Measurements from ENCODE around the gene MAD1L1.
"Not testable (repeated sequence)": the region's sequence is repeated elsewhere in the genome, so short reads cannot be mapped to it uniquely, and the experiment has no call there.

Gene MAD1L1

GRCh38 chr7:1885465-1886226, 347.1 kb downstream of the MAD1L1 start:
- no peak overlapping the region for H3K27ac ChIP-seq

GRCh38 chr7:1884583-1885350, 348.0 kb downstream of the MAD1L1 start:
- H3K27ac ChIP-seq: no peak overlapping the region
- no peak for TF ChIP-seq ZFX (IDR thresholded peaks at IDR 0.05)
- no peak for TF ChIP-seq CTCF (conservative IDR thresholded peaks at IDR 0.05)

More at GRCh38 chr7:1885465-1886226, 347.1 kb downstream of the MAD1L1 start:
- TF ChIP-seq ZFX (IDR thresholded peaks at IDR 0.05) (no peak), CTCF (conservative IDR thresholded peaks at IDR 0.05) (no peak)

GRCh38 chr7:1883834-1884582, 348.7 kb downstream of the MAD1L1 start:
- no peak overlapping the region for H3K27ac ChIP-seq
- no peak for TF ChIP-seq CTCF (conservative IDR thresholded peaks at IDR 0.05)

- TF ChIP-seq ZFX (IDR thresholded peaks at IDR 0.05): no peak
- TF ChIP-seq CTCF (conservative IDR thresholded peaks at IDR 0.05): no peak
- no peak overlapping the region for H3K27ac ChIP-seq
Observed at GRCh38 chr7:1883031-1883761, 349.5 kb downstream of the MAD1L1 start.

- H3K27ac ChIP-seq: no peak overlapping the region
Observed at GRCh38 chr7:1882451-1882850, 350.3 kb downstream of the MAD1L1 start.

GRCh38 chr7:1881946-1882345, 350.8 kb downstream of the MAD1L1 start:
- H3K27ac ChIP-seq: no peak overlapping the region
- TF ChIP-seq ZFX (IDR thresholded peaks at IDR 0.05) (no peak), CTCF (conservative IDR thresholded peaks at IDR 0.05) (no peak)

More at GRCh38 chr7:1882451-1882850, 350.3 kb downstream of the MAD1L1 start:
- TF ChIP-seq CTCF (conservative IDR thresholded peaks at IDR 0.05) (no peak), ZFX (IDR thresholded peaks at IDR 0.05) (no peak)

- not testable (repeated sequence) for H3K27ac ChIP-seq
Observed at GRCh38 chr7:1876641-1877040, 356.1 kb downstream of the MAD1L1 start.

Data from C4-2B (cell line).